SIG-M5 treated with dmso at 0.1 percent for 504 hours (cell line): ENCODE data around the gene GALR1.
A peak's percentile ranks its signal among the peaks of the same experiment; 100 is the strongest.
"Not testable (repeated sequence)": the region's sequence is repeated elsewhere in the genome, so short reads cannot be mapped to it uniquely, and the experiment has no call there.

ENCODE experiments used
- DNase-seq: peaks from one replicate; lab custom pipeline; 2025; ENCODE audit not compliant: unreplicated experiment; lab: John Stamatoyannopoulos, UW

Gene GALR1

DNA sequence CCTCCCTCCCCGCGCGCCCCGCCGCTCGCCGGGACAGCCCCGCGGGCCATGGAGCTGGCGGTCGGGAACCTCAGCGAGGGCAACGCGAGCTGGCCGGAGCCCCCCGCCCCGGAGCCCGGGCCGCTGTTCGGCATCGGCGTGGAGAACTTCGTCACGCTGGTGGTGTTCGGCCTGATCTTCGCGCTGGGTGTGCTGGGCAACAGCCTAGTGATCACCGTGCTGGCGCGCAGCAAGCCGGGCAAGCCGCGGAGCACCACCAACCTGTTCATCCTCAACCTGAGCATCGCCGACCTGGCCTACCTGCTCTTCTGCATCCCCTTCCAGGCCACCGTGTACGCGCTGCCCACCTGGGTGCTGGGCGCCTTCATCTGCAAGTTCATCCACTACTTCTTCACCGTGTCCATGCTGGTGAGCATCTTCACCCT lies 865 bp downstream of the GALR1 start:
- no peak for DNase-seq

DNA sequence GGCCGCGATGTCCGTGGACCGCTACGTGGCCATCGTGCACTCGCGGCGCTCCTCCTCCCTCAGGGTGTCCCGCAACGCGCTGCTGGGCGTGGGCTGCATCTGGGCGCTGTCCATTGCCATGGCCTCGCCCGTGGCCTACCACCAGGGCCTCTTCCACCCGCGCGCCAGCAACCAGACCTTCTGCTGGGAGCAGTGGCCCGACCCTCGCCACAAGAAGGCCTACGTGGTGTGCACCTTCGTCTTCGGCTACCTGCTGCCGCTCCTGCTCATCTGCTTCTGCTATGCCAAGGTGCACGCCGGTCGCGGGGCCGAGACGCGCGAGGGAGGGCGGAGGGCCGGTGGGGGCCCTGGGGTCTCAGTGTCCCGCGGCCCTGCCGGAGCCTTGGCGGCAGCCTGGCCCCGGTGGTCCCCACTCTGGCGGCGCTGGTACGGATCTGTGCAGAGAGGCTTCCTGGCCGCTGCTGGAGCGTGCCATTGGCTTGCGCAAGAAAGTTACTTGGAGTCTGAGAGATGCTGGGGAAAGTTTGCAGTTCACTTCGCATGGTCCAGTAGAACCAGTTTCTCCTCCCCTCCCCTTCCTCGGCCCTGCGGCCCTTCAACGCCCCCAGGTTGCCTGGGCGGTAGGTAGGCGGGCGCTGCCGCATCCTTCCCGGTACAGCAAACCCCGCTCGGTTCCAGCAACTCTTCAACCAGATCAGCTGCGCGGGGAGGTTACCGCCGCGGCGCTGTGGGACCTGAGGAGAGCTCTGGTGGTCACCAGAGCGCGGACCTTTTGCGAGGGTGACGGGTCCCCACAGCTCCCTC lies 1.5 kb downstream of the GALR1 start:
- no peak for DNase-seq

- DNase-seq: no peak
Observed at GRCh38 chr18:77251730-77252050, 2.0 kb downstream of the GALR1 start.

DNA sequence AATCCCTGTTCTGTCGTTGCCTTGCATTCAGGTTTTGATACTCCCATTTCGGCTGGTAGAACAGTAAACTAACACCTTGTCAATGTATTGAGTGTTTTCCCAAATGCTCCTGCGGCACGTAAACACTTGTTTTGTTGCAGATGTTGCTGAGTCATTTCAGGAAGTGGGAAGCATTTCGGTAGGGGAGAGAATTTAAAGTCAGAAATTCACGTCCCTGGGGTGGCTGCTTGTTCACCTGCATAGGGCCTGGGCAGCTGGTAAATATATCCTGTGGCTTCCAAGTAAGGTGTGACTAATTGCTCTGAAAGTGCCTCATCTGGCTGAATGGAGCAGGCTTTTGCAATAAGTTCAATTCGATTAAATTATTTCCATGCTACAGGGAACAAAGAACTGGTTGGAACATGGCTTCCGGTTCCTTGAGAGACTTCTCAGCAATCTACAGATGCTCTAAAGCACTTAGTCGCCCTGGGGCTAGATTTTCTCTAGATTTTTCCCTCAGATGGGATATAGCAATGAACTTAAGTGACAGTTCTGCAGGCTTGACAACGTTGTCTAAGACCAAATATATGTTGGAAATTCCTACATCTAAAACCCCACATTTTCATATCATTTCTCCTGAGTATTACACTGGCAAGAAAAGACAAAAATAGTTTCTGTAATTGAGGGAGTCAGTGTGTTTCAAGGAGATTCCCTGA lies 5.2 kb downstream of the GALR1 start:
- no peak for DNase-seq

- no peak for DNase-seq
Observed at GRCh38 chr18:77255426-77256105, 5.9 kb downstream of the GALR1 start.

DNA sequence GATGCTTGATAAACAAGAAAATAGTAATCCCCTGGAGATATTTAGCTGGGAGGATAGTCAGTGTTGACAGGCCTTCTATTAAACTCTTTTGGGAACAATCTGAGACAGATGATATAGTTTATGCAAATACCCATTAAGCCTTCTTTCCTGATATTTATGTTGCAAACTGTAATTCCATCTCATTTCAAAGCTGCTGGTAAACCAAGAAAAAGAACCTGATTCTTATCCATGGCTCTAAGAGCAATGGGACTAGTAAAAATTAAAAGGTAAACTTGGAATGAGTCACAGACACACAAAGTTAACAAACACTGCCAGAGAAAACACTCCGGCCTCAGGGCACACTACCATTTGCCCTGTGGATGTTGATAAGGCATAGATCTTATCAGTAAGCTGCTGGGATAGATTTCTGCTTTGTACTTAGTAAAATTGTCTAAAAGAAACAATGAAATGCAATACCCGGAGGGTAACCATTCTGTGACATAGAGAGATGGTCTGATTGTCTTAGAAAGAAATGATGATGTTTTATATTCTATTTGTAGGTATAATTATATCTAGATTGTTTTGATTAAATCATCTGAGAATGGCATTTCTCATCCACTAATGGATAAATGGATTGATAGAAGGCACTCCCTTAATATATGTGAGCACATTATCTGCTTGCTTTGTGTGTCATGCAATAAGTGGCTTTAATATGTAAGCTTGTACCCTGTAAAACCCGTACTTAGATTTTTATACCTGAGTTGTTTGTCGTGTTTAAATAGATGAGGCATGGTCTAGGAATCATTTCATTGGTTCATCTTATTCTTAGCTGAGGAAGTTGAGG lies 13.2 kb downstream of the GALR1 start:
- DNase-seq: peak; percentile 1

GRCh38 chr18:77263466-77263763 lies 13.8 kb downstream of the GALR1 start:
- DNase-seq: no peak

DNA sequence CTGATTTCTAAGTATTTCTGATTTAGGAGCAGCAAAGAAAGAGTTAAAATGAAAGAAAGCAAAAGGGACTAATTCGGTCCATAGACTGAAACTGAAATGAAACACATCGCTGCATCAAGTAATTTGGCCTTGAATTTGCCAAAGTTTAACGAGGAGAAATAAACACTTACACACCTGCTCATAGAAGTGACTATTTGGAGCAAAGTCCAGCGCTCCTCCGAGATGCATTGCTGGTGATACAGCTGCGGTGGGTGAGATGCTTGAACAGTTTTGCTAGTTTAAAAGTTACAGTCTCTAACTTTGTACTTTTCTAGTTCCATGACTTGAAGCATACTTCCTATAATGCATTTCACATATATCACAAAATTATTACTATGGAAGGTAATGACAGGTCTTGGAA lies 18.3 kb downstream of the GALR1 start:
- no peak for DNase-seq

GRCh38 chr18:77268456-77268855 lies 18.8 kb downstream of the GALR1 start:
- no peak for DNase-seq

GRCh38 chr18:77271576-77272481 lies 22.2 kb downstream of the GALR1 start:
- no peak for DNase-seq

- not testable (repeated sequence) for DNase-seq
Observed at GRCh38 chr18:77290841-77291240, 41.2 kb downstream of the GALR1 start.

- DNase-seq: no peak
Observed at GRCh38 chr18:77298172-77298571, 48.5 kb downstream of the GALR1 start.

DNA sequence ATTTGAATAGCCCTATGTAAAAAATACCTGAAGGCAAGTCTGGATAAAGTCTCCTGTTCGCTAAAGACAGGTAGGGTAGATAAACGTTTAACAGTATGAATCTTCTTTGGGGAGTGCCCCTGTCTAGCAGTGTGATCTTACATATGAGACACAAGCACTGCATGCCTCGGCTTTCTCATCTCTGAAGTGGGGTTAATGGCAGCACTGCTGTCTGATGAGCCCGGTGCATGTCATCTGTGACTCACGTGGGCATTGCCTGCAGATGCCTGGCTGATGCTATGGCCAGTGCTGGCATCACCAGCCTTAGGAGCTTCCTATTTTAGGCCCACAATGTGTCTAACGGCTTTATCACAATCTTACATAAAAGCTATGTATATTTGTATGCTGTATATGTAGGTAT lies 50.1 kb downstream of the GALR1 start:
- no peak for DNase-seq

GRCh38 chr18:77300579-77300978 lies 50.9 kb downstream of the GALR1 start:
- no peak for DNase-seq

DNA sequence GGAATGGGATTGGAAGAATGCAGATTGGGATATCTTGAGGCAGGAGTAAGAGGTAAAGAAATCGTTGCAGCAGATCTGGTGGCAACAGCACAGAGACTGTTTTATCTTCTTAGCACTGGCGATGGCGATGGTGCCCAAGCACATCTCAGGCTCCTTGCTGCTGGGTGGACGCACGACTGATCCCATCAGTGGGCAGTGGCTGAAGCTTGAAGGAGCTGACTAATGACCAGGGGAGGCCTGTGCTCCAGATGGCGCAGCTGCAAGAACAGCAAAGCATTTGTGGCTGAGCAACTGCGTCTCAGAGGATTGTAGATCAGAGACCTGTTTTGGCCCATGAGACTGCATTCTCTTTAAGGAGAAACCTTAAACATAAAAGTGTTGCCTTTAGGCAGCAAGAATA lies 54.6 kb downstream of the GALR1 start:
- DNase-seq: no peak

DNA sequence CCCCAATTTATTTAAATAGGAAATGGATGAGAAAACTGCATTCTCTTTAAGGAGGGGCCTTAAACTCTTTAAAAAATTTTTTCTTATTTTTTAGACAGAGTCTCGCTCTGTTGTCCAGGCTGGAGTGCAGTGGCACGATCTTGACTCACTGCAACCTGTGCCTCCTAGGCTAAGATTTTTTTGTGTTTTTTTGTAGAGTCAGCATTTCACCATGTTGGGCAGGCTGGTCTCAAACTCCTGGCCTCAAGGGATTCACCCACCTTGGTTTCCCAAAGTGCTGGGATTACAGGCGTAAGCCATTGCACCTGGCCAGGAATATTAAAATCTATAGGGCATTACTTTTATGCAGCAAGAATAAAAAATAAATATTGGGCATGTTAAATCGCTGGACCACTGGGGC lies 56.0 kb downstream of the GALR1 start:
- no peak for DNase-seq

- DNase-seq: no peak
Observed at GRCh38 chr18:77308216-77308615, 58.6 kb downstream of the GALR1 start.

DNA sequence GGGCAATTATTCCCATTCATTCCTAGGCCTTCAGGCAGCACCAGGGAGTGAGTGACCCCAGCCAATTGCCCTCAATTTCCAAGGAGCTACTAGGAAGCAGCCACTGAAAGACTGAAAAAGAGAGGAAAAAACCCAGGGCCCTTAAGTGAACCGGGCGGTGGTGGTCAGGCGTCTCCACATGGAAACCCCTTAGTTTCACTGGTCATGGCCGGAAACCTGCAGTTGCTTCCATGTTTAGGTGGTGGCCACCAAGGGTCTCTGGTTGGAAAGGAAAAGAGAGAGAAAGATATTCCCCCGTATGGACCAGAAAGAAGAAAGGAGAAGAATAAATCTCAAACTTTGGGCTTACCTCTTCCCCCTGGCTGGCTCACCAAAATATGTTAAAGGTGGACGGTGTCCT lies 64.9 kb downstream of the GALR1 start:
- DNase-seq: no peak

DNA sequence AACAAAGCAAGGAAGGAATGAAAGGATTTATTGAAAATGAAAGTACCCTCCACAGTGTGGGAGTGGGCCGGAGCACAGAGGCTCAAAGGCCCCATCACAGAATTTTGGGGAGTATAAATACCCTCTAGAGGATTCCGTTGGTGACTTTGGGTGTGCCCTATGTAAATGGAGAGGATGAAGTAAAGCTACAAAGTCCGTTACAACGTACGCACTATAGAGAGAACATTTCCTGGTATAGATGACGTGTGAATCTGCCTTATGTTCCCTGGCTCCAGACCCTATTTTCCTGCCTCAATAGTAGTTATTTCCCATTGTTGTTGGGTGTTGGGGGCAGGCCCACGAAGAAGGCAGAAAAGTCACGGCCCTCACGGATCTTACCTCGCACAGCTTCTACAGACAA lies 65.3 kb downstream of the GALR1 start:
- no peak for DNase-seq

DNA sequence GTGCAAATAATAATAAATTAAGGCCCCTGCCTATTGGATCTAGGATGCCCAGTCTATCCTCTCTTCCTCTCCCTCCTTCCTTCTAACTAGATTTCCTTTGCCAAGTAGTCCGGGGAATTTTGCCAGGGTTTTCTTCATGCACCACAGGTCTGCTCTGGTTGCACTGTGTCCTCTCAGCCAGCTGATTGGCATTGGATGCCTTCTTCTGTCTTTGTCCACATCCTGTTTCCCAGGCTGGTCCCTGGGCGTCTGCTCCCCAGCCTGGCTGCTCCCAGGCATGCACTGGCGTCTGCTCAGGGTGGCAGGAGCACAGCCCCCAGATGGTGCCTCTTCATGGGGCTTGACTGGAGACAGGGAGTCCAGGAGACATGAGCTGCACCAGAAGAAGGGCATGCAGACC lies 66.4 kb downstream of the GALR1 start:
- DNase-seq: no peak

- no peak for DNase-seq
Observed at GRCh38 chr18:77316641-77317040, 67.0 kb downstream of the GALR1 start.
